ENCODE measurements around the gene TSPEAR. TPM values are rescaled to one million over a fixed set of nuclear protein-coding genes. Genes with fewer than 3 reads are reported as not detected.

Gene TSPEAR
- total RNA-seq, 2 donors from 2014 or later, result not detected

DNA sequence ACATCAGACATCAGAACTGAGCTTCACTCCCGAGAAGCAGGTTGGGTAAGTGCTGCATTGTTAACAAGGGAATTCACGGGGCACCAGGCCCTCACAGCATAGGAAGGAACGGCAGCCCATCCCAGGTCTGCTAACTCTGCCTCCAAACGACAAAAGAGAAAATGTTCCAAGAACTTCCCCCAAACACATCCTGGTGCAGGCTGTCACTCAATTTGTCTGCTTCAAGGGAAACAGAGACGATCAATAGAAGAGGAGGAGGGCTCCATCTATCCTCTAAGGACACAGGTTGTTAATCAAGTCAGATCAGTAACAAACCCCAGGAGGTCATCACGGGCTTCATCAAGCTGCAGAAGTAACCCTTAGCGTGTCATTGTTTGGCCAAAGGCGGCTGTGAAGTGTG lies 3.5 kb upstream of the TSPEAR start:
- Histone ChIP-seq H3K9me3 (no peaks in the 10 kb centered on the region), H3K4me1 (ENCODE audit: control insufficient read depth in 1 of 2, low read depth in 2 of 2) (no peaks in the 10 kb centered on the region), H3K27me3 (replicated peaks; ENCODE audit: insufficient read depth) (no peaks in the 10 kb centered on the region), H3K27ac (no peak overlapping the region), H3K4me3 (no peak overlapping the region), H3K36me3 (no peaks in the 10 kb centered on the region)
- TF ChIP-seq, protein P1, sequence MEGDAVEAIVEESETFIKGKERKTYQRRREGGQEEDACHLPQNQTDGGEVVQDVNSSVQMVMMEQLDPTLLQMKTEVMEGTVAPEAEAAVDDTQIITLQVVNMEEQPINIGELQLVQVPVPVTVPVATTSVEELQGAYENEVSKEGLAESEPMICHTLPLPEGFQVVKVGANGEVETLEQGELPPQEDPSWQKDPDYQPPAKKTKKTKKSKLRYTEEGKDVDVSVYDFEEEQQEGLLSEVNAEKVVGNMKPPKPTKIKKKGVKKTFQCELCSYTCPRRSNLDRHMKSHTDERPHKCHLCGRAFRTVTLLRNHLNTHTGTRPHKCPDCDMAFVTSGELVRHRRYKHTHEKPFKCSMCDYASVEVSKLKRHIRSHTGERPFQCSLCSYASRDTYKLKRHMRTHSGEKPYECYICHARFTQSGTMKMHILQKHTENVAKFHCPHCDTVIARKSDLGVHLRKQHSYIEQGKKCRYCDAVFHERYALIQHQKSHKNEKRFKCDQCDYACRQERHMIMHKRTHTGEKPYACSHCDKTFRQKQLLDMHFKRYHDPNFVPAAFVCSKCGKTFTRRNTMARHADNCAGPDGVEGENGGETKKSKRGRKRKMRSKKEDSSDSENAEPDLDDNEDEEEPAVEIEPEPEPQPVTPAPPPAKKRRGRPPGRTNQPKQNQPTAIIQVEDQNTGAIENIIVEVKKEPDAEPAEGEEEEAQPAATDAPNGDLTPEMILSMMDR (IDR thresholded peaks at IDR 0.05), result no peak
- ATAC-seq (ENCODE audit: insufficient number of reproducible peaks, low FRiP score, low read depth) (no peak), DNase-seq (ENCODE audit: low spot score) (no peak)

DNA sequence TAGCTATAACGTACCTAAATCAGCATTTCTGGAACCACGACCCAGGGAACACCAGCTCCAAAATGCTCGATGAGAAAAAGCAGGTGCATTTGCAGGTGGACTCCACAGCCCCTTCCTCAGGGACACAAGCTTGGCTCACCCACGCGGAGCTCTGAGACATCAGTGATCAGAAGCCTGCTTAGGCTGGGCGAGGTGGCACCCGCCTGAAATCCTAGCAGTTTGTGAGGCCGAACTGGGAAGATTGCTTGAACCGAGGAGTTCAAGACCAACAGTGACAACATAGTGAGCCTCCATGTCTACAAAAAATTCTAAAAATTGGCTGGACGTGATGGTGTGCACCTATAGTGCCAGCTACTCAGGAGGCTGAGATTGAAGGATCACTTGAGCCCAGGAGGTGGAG lies 2.5 kb upstream of the TSPEAR start:
- no peaks in the 10 kb centered on the region for H3K36me3 ChIP-seq
- no peaks in the 10 kb centered on the region for H3K27me3 ChIP-seq (replicated peaks; ENCODE audit: insufficient read depth)
- DNase-seq (ENCODE audit: low spot score), result no peak
- H3K27ac ChIP-seq, result no peak overlapping the region
- H3K4me3 ChIP-seq, result no peak overlapping the region
- TF ChIP-seq, protein P1 (IDR thresholded peaks at IDR 0.05), result no peak
- no peak for ATAC-seq (ENCODE audit: insufficient number of reproducible peaks, low FRiP score, low read depth)
- no peaks in the 10 kb centered on the region for H3K4me1 ChIP-seq (ENCODE audit: control insufficient read depth in 1 of 2, low read depth in 2 of 2)
- H3K9me3 ChIP-seq, result no peaks in the 10 kb centered on the region

DNA sequence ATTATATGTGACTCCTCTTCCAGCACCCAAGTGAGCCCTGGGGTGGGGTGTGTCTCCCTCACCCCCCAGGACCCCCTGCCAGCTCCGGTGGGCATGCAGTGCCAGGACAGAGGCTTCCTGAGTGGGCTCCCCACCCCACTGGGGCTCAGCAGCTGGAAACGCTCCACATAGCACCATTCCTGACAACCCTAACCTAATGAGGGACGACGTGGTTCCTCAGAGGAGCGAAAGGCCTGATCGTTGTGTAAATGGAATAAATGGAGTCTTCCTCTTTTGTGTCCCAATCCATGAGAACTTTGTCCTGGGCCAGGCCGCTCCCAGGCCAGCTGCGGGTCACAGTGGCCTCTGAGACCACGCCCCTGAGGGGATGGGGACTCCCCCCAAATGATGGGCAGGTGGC lies 1.8 kb upstream of the TSPEAR start:
- ATAC-seq (ENCODE audit: insufficient number of reproducible peaks, low FRiP score, low read depth) (no peak), DNase-seq (ENCODE audit: low spot score) (no peak)
- Histone ChIP-seq H3K27me3 (replicated peaks; ENCODE audit: insufficient read depth) (no peaks in the 10 kb centered on the region), H3K36me3 (no peaks in the 10 kb centered on the region), H3K9me3 (no peaks in the 10 kb centered on the region), H3K4me1 (ENCODE audit: control insufficient read depth in 1 of 2, low read depth in 2 of 2) (no peaks in the 10 kb centered on the region), H3K4me3 (no peak overlapping the region), H3K27ac (no peak overlapping the region)
- TF ChIP-seq, protein P1 (IDR thresholded peaks at IDR 0.05), result no peak

DNA sequence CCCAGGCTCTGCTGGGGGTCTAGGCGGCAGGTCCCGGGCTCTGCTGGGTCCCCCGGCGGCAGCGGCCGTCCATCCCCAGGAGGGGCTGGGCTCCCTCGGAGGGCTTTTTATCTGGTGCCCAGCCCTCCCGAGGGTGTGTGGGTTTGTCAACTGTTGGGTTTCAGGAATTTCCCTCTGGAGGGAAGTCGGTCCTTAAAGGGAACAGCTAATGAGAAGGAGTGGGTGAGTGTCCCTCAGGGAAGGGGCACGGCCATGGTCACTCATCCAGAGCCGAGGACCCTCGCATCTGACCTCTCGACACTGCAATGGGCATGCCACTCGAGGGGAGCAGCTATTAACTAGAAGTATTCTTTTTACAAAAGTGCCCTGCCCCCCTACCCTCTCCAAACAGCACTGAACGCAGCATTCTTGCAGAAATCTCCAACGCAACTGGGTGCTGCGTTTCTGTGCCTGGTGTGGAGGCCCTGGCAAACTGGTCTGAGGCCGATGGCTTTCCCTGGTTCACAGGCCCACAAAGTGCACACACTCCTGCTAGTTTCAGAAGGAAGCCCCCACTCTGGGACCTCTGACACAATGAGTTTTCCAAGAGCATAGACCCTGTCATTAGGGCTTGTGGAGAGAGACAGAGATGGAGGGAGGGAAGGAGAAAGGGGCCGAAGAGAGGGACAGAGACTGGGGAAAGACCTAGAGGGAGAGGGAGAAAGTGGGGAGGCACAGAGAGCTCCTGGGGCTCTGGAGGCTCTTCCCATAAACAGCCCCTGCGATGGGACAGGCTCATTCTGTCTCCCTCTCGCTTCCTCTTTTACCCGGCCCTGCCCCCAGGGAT lies 1.0 kb upstream of the TSPEAR start:
- no peaks in the 10 kb centered on the region for H3K27me3 ChIP-seq (replicated peaks; ENCODE audit: insufficient read depth)
- H3K27ac ChIP-seq, result no peak overlapping the region
- ATAC-seq (ENCODE audit: insufficient number of reproducible peaks, low FRiP score, low read depth) (no peak), DNase-seq (ENCODE audit: low spot score) (no peak)
- no peaks in the 10 kb centered on the region for H3K9me3 ChIP-seq
- no peaks in the 10 kb centered on the region for H3K36me3 ChIP-seq
- no peak overlapping the region for H3K4me3 ChIP-seq
- H3K4me1 ChIP-seq (ENCODE audit: control insufficient read depth in 1 of 2, low read depth in 2 of 2), result no peaks in the 10 kb centered on the region
- TF ChIP-seq, protein P1 (IDR thresholded peaks at IDR 0.05), result no peak

DNA sequence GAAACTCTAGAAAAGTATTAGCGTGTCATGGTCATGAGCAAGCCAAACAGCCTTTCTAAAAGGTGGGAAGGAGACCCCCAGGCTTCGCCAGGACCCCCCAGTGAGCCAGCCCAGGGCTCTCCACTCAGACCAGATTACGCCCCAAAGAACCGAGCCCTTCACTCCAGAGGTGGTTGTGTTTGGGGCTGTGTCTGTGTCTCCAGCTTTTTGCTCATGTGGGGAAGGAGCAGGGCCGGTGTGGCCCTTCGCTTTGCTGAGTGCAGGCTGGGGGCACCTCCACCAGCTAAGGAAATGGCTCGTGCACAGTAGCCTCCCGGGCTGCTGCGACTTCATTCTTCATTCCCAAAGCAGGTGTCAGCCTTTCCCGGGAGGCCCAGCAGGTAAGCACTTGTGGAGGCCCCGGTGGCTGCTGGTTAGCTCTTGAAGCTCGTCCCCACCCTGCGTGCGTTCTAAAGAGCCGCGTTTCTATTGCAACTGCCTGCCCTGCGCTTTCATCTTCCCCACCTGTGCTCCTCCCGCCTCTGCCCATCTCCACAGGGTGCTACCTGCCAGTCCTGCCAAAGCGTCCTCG lies 531 bp downstream of the TSPEAR start:
- DNase-seq (ENCODE audit: low spot score) (no peak), ATAC-seq (ENCODE audit: insufficient number of reproducible peaks, low FRiP score, low read depth) (no peak)
- no peak overlapping the region for H3K27ac ChIP-seq
- TF ChIP-seq, protein P1 (IDR thresholded peaks at IDR 0.05), result no peak
- H3K4me1 ChIP-seq (ENCODE audit: control insufficient read depth in 1 of 2, low read depth in 2 of 2), result no peaks in the 10 kb centered on the region
- H3K4me3 ChIP-seq, result no peak overlapping the region
- no peaks in the 10 kb centered on the region for H3K9me3 ChIP-seq
- H3K27me3 ChIP-seq (replicated peaks; ENCODE audit: insufficient read depth), result peaks cover 10% of the 10 kb centered on the region
- no peaks in the 10 kb centered on the region for H3K36me3 ChIP-seq
